Astrocyte (in vitro differentiated cells and primary cell): Measurements from ENCODE around the gene OR1N1. TPM values are rescaled to one million over a fixed set of nuclear protein-coding genes. Genes with fewer than 3 reads are reported as not detected.

Experiments used
- DNase-seq: peaks from one replicate; pipeline ENCODE4 v3.0.0-alpha.2; 2010; ENCODE audit warnings: low read depth
- FAIRE-seq: peaks from 2 replicates; lab custom pipeline; 2011; peaks lifted over from hg19 to GRCh38; lab: Jason Lieb, UNC
- H2AFZ ChIP-seq: 2 replicates; pipeline ENCODE4 v1.6.0; 2012; ENCODE audit warnings: low read depth, low read length, inconsistent platforms
- H3K27ac ChIP-seq: 2 replicates; pipeline ENCODE4 v1.5.1; 2011; ENCODE audit warnings: low read depth, low read length, inconsistent platforms
- H3K27me3 ChIP-seq: 2 replicates; pipeline ENCODE4 v1.6.0; 2011; ENCODE audit warnings: low read length, inconsistent platforms; ENCODE audit not compliant: insufficient read depth
- H3K36me3 ChIP-seq: 2 replicates; pipeline ENCODE4 v1.5.1; 2011; ENCODE audit warnings: low read length, inconsistent platforms; ENCODE audit not compliant: insufficient read depth
- H3K4me1 ChIP-seq: 2 replicates; pipeline ENCODE4 v1.5.1; 2011; ENCODE audit warnings: low read length, inconsistent platforms; ENCODE audit not compliant: insufficient read depth
- H3K4me2 ChIP-seq: 2 replicates; pipeline ENCODE4 v1.6.0; 2012; ENCODE audit warnings: low read length, inconsistent platforms
- H3K4me3 ChIP-seq: 2 replicates; pipeline ENCODE4 v1.5.1; 2011; ENCODE audit warnings: low read depth, mild to moderate bottlenecking, low read length, inconsistent platforms; ENCODE audit not compliant: insufficient read depth
- H3K79me2 ChIP-seq: 2 replicates; pipeline ENCODE4 v1.6.0; 2012; ENCODE audit warnings: mild to moderate bottlenecking, low read length, inconsistent platforms; ENCODE audit not compliant: insufficient read depth
- H3K9ac ChIP-seq: 2 replicates; pipeline ENCODE4 v1.6.0; 2012; ENCODE audit warnings: mild to moderate bottlenecking, low read length, inconsistent platforms
- H3K9me3 ChIP-seq: 2 replicates; pipeline ENCODE4 v1.5.1; 2012; ENCODE audit warnings: low read depth, mild to moderate bottlenecking, low read length, inconsistent platforms; ENCODE audit not compliant: insufficient read depth
- H4K20me1 ChIP-seq: 2 replicates; pipeline ENCODE4 v1.6.0; 2012; ENCODE audit warnings: low read length, inconsistent platforms; ENCODE audit not compliant: insufficient read depth
- H3K27ac Mint-ChIP-seq: one replicate; pipeline ENCODE4 v1.8.0; 2021; ENCODE audit warnings: mild to moderate bottlenecking, mixed read lengths; ENCODE audit not compliant: unreplicated experiment
- H3K27me3 Mint-ChIP-seq: one replicate; pipeline ENCODE4 v1.8.0; 2021; ENCODE audit warnings: low read depth, mixed read lengths; ENCODE audit not compliant: unreplicated experiment
- H3K36me3 Mint-ChIP-seq: one replicate; pipeline ENCODE4 v1.8.0; 2021; ENCODE audit warnings: low read depth, mixed read lengths; ENCODE audit not compliant: unreplicated experiment
- H3K4me1 Mint-ChIP-seq: one replicate; pipeline ENCODE4 v1.8.0; 2021; ENCODE audit warnings: low read depth, mixed read lengths; ENCODE audit not compliant: unreplicated experiment
- H3K4me3 Mint-ChIP-seq: one replicate; pipeline ENCODE4 v1.8.0; 2021; ENCODE audit warnings: mild to moderate bottlenecking, moderate library complexity, mixed read lengths; ENCODE audit not compliant: unreplicated experiment
- H3K9me3 Mint-ChIP-seq: one replicate; pipeline ENCODE4 v1.8.0; 2021; ENCODE audit warnings: mild to moderate bottlenecking, mixed read lengths; ENCODE audit not compliant: unreplicated experiment
- CTCF ChIP-seq: IDR thresholded peaks from 2 replicates; pipeline ENCODE4 v1.5.1; 2011; ENCODE audit warnings: low read depth, mild to moderate bottlenecking, inconsistent platforms, low read length, moderate library complexity; ENCODE audit not compliant: insufficient read depth
- EZH2 ChIP-seq: IDR thresholded peaks from 2 replicates; pipeline ENCODE4 v1.6.1; 2012; ENCODE audit warnings: mild to moderate bottlenecking, low read length, inconsistent platforms; ENCODE audit not compliant: insufficient read depth
- total RNA-seq: library from RNA; stranded (reverse); gene quantifications from 2 replicates; pipeline ENCODE4 v1.2.1, GENCODE V29; 2021

The OR1N1 gene
- total RNA-seq, 1 donor from 2014 or later: not detected

GRCh38 chr9:122519376-122519775, 7.7 kb downstream of the OR1N1 start:
- TF ChIP-seq CTCF: no peak
- TF ChIP-seq EZH2: no peak
- H3K9ac ChIP-seq: no peak overlapping the region
- H3K79me2 ChIP-seq: no peaks in the 10 kb centered on the region
- Mint-ChIP-seq H3K9me3 (no peaks in the 10 kb centered on the region), H3K4me1 (no peaks in the 10 kb centered on the region), H3K4me3 (no peak overlapping the region), H3K27me3 (peaks cover 9% of the 10 kb centered on the region), H3K36me3 (no peaks in the 10 kb centered on the region), H3K27ac (no peak overlapping the region)
- H3K27me3 ChIP-seq: no peaks in the 10 kb centered on the region
- H3K9me3 ChIP-seq: no peaks in the 10 kb centered on the region
- H2AFZ ChIP-seq: no peak overlapping the region
- no peaks in the 10 kb centered on the region for H3K4me1 ChIP-seq
- DNase-seq: no peak
- H3K36me3 ChIP-seq: no peaks in the 10 kb centered on the region
- H3K4me3 ChIP-seq: no peak overlapping the region
- H4K20me1 ChIP-seq: no peaks in the 10 kb centered on the region
- no peak overlapping the region for H3K4me2 ChIP-seq
- FAIRE-seq: no peak
- no peak overlapping the region for H3K27ac ChIP-seq

- Histone ChIP-seq H3K9me3 (no peaks in the 10 kb centered on the region), H2AFZ (no peak within 1 kb of the TSS), H3K27me3 (no peaks in the 10 kb centered on the region), H3K9ac (no peak within 1 kb of the TSS), H3K4me3 (no peak within 1 kb of the TSS), H3K27ac (no peak within 1 kb of the TSS), H3K79me2 (no peaks in the 10 kb centered on the region), H4K20me1 (no peaks in the 10 kb centered on the region), H3K4me2 (no peak within 1 kb of the TSS), H3K4me1 (no peaks in the 10 kb centered on the region), H3K36me3 (no peaks in the 10 kb centered on the region)
- DNase-seq: no peak
- H3K9me3 Mint-ChIP-seq: no peaks in the 10 kb centered on the region
- TF ChIP-seq CTCF (no peak), EZH2 (no peak)
- peaks cover 9% of the 10 kb centered on the region for H3K27me3 Mint-ChIP-seq
- no peaks in the 10 kb centered on the region for H3K36me3 Mint-ChIP-seq
- no peaks in the 10 kb centered on the region for H3K4me1 Mint-ChIP-seq
- FAIRE-seq: no peak
- H3K27ac Mint-ChIP-seq: no peak within 1 kb of the TSS
- H3K4me3 Mint-ChIP-seq: no peak within 1 kb of the TSS
Observed at GRCh38 chr9:122518841-122519240, 8.3 kb downstream of the OR1N1 start, which contains the start of gene OR1J4. Gene OR1J4 (plus strand): TSS chr9:122519141. CDS start chr9:122519141, 0 bp downstream.

- peaks cover 9% of the 10 kb centered on the region for H3K27me3 Mint-ChIP-seq
- no peak for FAIRE-seq
Observed at GRCh38 chr9:122518226-122518625, 8.9 kb downstream of the OR1N1 start.

More at GRCh38 chr9:122518226-122518625, 8.9 kb downstream of the OR1N1 start:
- Histone ChIP-seq H3K4me3 (no peak overlapping the region), H2AFZ (no peak overlapping the region), H3K27ac (no peak overlapping the region), H3K9me3 (no peaks in the 10 kb centered on the region), H3K79me2 (no peaks in the 10 kb centered on the region), H3K4me1 (no peaks in the 10 kb centered on the region), H3K9ac (no peak overlapping the region), H3K27me3 (no peaks in the 10 kb centered on the region), H4K20me1 (no peaks in the 10 kb centered on the region), H3K4me2 (no peak overlapping the region), H3K36me3 (no peaks in the 10 kb centered on the region)
- Mint-ChIP-seq H3K36me3 (no peaks in the 10 kb centered on the region), H3K4me1 (no peaks in the 10 kb centered on the region), H3K27ac (no peak overlapping the region), H3K4me3 (no peak overlapping the region), H3K9me3 (no peaks in the 10 kb centered on the region)
- no peak for DNase-seq
- TF ChIP-seq CTCF: no peak
